NCI-H2196 (cell line): Measurements from ENCODE around the gene AHNAK.
"Not testable (repeated sequence)": the region's sequence is repeated elsewhere in the genome, so short reads cannot be mapped to it uniquely, and the experiment has no call there.

Experiments used
- DNase-seq: peaks from one replicate; lab custom pipeline; 2025; ENCODE audit not compliant: unreplicated experiment; lab: John Stamatoyannopoulos, UW

The AHNAK gene

GRCh38 chr11:62393061-62393611, 153.5 kb downstream of the AHNAK start:
- DNase-seq = no peak

GRCh38 chr11:62392506-62392905, 154.1 kb downstream of the AHNAK start:
- DNase-seq = no peak

GRCh38 chr11:62391642-62392425, 154.8 kb downstream of the AHNAK start:
- DNase-seq = no peak

GRCh38 chr11:62390722-62391121, 155.9 kb downstream of the AHNAK start:
- no peak for DNase-seq

- DNase-seq = no peak
Measured at GRCh38 chr11:62390237-62390636, 156.4 kb downstream of the AHNAK start.

- DNase-seq = no peak
Measured at GRCh38 chr11:62388999-62389398, 157.6 kb downstream of the AHNAK start.

GRCh38 chr11:62387381-62387780, 159.2 kb downstream of the AHNAK start:
- DNase-seq = no peak

- not testable (repeated sequence) for DNase-seq
Measured at GRCh38 chr11:62386083-62386482, 160.5 kb downstream of the AHNAK start.

- DNase-seq = no peak
Measured at GRCh38 chr11:62383822-62384221, 162.8 kb downstream of the AHNAK start.
